Right lobe of liver (tissue), 6 donors: ENCODE results near the gene APBB2. TPM values are rescaled to one million over a fixed set of nuclear protein-coding genes. Genes with fewer than 3 reads are reported as not detected.

Experiments
- ATAC-seq, 4 donors: fragments of 200-7000 bp; cut with Tn5 transposase; one replicate each; pipeline ENCODE4 v1.9.1; 2020; ENCODE audit warnings: mild to moderate bottlenecking in 4 of 4, moderate library complexity in 4 of 4
- DNase-seq, 3 donors: peaks; one replicate each; pipeline ENCODE4 v3.0.0-alpha.2; 2020
- H3K27ac ChIP-seq, 3 donors: fragments of 200-600 bp; one replicate each; pipeline ENCODE4 v1.8.0; 2022
- H3K27me3 ChIP-seq, 2 donors: fragments of 200-600 bp; one replicate each; pipeline ENCODE4 v1.8.0; 2022
- H3K36me3 ChIP-seq, 4 donors: fragments of 200-600 bp; sonication (generic) in 1 of 4; one replicate each; pipeline versions ENCODE4 v1.5.1 to v1.8.0; 2017 to 2022; ENCODE audit warnings: control low read depth in 1 of 4
- H3K4me1 ChIP-seq, 4 donors: fragments of 200-600 bp; sonication (generic) in 1 of 4; one replicate each; pipeline versions ENCODE4 v1.5.1 to v1.8.0; 2017 to 2022; ENCODE audit warnings: control low read depth in 1 of 4
- H3K4me3 ChIP-seq, 3 donors: fragments of 200-600 bp; one replicate each; pipeline ENCODE4 v1.8.0; 2022
- H3K9me3 ChIP-seq, 4 donors: fragments of 200-600 bp; sonication (generic) in 1 of 4; one replicate each; pipeline versions ENCODE4 v1.5.1 to v1.8.0; 2017 to 2022; ENCODE audit warnings: control low read depth in 1 of 4
- CTCF ChIP-seq, 4 donors: fragments of 200-600 bp in 3 of 4; fragments of 450-650 bp in 1 of 4; IDR thresholded peaks; one replicate each; pipeline versions ENCODE4 v1.5.1 to v1.8.0; 2016 to 2022; ENCODE audit warnings: antibody characterized with exemption in 4 of 4, mild to moderate bottlenecking in 2 of 4
- POLR2A ChIP-seq: fragments of 450-650 bp; IDR thresholded peaks from one replicate; pipeline ENCODE4 v1.6.1; 2017; ENCODE audit warnings: antibody characterized with exemption, mild to moderate bottlenecking
- WGBS: methylation state at CpG from one replicate; pipeline ENCODE4 v1.1.6; 2018; ENCODE audit warnings: low coverage, low lambda C conversion rate; ENCODE audit not compliant: insufficient coverage; ENCODE audit errors: missing lambda C conversion rate; 5-methylcytosine and 5-hydroxymethylcytosine counted together
- intact Hi-C, 2 donors: fragments of 100-400 bp; cut with DNase I; formaldehyde crosslinking; loops; one replicate each; pipeline versions ENCODE4 v1.11.2 to v1.14.1; 2022
- total RNA-seq, 6 experiments: library from RNA; depleted of rRNA in 2 of 6; stranded (reverse); fragments of >200 nt in 2 of 6; fragmentation: NEBNext Ultra II Directional in 3 of 6; extraction: Animal tissue kit (Norgen Biotek cat#: 25700) in 3 of 6; gene quantifications; one replicate each; pipeline versions ENCODE4 v1.1.0 to v1.2.4, GENCODE V29; 2016 to 2023
- donor health status: DM: no; HTN: yes; CAD: no.
- donor health status: DM: no; HTN: no; CAD: no.
- donor health status: DM: no; HTN: no; CAD: no.
- donor health status: DM: no; HTN: yes; CAD: no.
- donor health status: DM: no; HTN: yes; CAD: no.

APBB2 gene
- total RNA-seq, 6 experiments from 2014 or later: 14.1 to 27.9 (median 25.1) TPM

DNA sequence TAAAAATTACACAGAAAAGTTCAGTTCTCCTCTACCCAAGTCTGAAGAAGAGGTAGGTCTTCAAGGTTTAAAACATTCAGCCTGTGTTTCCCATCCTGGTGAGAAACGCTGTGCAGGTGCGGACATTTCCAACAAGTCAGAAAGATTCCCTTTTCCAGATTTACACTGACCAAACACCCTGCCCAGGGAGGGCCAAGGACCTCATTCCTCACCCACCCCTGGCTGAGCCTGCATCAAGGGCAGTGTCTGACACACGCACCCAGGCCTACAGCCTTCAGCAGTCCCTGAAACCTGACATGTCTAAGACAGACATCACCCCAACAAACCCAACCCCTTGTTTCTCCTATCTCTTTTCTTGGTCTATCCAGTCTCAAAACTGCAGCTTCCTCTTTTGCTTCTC, 105.9 kb downstream of the APBB2 start:
- no peak for DNase-seq
- no peaks in the 10 kb centered on the region for H3K9me3 ChIP-seq
- 81% methylated on average over 2 of the region's 3 CpGs for WGBS
- no peak for ATAC-seq
- TF ChIP-seq CTCF (IDR thresholded peaks at IDR 0.05): no peak
- no peak for TF ChIP-seq POLR2A
- H3K4me1 ChIP-seq: peaks cover 0 to 22% (median 10%) of the 10 kb centered on the region in 4 donors
- no peak overlapping the region for H3K4me3 ChIP-seq
- no peaks in the 10 kb centered on the region for H3K27me3 ChIP-seq
- intact Hi-C loops: no loop called here
- H3K27ac ChIP-seq: no peak overlapping the region
- H3K36me3 ChIP-seq: no peaks in the 10 kb centered on the region

- no peak for TF ChIP-seq CTCF (IDR thresholded peaks at IDR 0.05)
- no peak for TF ChIP-seq POLR2A
- DNase-seq: no peak
- no peaks in the 10 kb centered on the region for H3K36me3 ChIP-seq
- no peak overlapping the region for H3K4me3 ChIP-seq
- H3K27ac ChIP-seq: no peak overlapping the region
- no peaks in the 10 kb centered on the region for H3K27me3 ChIP-seq
- H3K4me1 ChIP-seq: peaks cover 0 to 19% (median 8%) of the 10 kb centered on the region in 4 donors
- no peaks in the 10 kb centered on the region for H3K9me3 ChIP-seq
- ATAC-seq: no peak
- intact Hi-C loops: no loop called here
- WGBS: 97% methylated on average over 7 of the region's 7 CpGs
These were observed 107.5 kb downstream of the APBB2 start for GRCh38 chr4:41106694-41107419.

- peaks cover 0 to 19% (median 6%) of the 10 kb centered on the region in 4 donors for H3K4me1 ChIP-seq
- intact Hi-C loops: no loop called here
- H3K36me3 ChIP-seq: no peaks in the 10 kb centered on the region
- no peaks in the 10 kb centered on the region for H3K27me3 ChIP-seq
- no peak for DNase-seq
- peak in 1 of 4 donors; percentile 34 for ATAC-seq
- no peak overlapping the region for H3K27ac ChIP-seq
- TF ChIP-seq POLR2A (no peak), CTCF (IDR thresholded peaks at IDR 0.05) (no peak)
- no peak overlapping the region for H3K4me3 ChIP-seq
- no peaks in the 10 kb centered on the region for H3K9me3 ChIP-seq
These were observed 108.3 kb downstream of the APBB2 start for GRCh38 chr4:41106081-41106480.

DNA sequence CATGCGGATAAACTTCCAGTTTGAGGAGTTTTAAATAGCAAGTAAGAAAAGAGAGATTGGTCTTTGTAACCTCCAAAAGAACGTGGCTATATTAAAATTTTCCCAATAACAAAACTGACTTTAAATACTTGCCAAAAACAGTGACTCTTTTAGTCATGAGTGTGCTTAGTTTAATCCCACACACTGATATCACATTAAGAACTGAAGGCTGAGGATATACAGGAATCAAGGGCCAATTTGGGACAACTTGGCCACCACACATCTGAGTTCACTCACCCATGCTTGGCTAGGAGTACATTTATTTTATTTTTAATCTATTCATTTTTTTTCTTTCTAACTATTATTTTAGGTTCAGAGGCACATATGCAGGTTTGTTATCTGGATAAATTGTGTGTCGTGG, 110.2 kb downstream of the APBB2 start:
- ATAC-seq: no peak
- DNase-seq: no peak
- TF ChIP-seq POLR2A (no peak), CTCF (IDR thresholded peaks at IDR 0.05) (no peak)
- intact Hi-C loops: no loop called here
- Histone ChIP-seq H3K4me3 (no peak overlapping the region), H3K36me3 (no peaks in the 10 kb centered on the region), H3K9me3 (no peaks in the 10 kb centered on the region), H3K27ac (no peak overlapping the region), H3K4me1 (peaks cover 0 to 29% (median 11%) of the 10 kb centered on the region in 4 donors), H3K27me3 (no peaks in the 10 kb centered on the region)
- 73% methylated on average over 3 of the region's 3 CpGs for WGBS
